NCI-H1048 (cell line): ENCODE results near the gene IFI27.

Experiments used
- DNase-seq: peaks from one replicate; lab custom pipeline; 2025; lab: John Stamatoyannopoulos, UW

Gene IFI27

DNA sequence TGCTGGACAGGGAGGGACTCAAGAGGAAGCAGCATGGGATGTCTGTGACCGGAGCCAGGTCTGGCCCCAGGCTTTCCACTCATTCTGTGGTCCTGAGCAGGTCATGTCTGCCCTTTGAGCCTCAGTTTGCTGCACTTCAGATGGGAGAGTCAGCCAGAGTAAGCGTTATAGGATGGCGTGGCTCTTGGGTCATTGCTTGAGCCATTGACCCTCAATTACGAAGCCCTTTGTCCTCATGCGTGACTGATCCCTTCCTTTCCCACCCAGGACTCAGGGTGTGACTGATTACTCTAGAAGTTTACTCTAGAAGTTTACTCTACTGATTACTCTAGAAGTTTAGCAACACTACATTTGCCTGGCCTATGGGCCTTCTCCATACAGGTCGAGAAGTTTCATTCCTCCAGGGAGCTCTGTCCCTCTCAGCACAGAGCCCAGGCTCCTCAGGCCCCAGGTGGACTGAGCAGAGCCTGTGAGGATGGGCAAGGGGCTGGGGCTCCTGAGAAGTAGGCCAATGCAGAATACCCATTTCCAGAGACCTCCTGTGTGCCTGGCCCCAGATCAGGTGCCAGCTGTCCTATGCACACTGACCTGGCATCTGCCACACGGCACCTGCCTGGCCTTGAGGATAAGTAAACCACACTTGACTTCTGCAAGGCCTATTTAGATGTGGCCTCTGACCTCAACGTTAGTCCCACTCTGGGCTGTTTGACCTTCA lies 7.6 kb upstream of the IFI27 start:
- DNase-seq: no peak

DNA sequence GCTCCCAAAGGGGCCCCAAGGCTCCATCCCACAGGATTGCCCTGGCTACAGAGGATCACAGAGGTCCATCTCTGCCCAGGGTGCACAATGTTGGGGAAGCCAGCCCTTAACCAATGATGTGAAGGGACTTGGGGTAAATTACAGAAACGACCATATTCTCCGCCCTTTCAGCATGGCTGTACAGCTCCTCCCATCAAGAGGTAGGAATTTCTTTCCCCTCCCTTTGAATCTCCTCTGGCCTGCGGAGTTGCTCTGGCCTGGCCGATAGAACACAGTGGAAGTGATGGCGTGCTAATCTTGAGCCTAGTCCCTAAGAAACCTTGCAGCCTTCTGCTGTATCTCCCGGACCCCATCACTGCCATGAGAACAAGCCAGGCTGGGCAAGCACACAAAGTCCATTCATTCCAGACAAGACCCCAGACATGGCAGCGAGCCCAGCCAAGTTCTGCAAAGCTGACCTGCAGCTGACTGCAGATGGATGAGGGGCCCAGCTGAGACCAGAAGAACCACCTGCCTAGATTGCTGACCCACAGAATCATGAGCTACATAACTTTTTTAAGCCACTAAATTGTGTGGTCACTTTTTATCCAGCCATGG lies 6.9 kb upstream of the IFI27 start:
- no peak for DNase-seq

DNA sequence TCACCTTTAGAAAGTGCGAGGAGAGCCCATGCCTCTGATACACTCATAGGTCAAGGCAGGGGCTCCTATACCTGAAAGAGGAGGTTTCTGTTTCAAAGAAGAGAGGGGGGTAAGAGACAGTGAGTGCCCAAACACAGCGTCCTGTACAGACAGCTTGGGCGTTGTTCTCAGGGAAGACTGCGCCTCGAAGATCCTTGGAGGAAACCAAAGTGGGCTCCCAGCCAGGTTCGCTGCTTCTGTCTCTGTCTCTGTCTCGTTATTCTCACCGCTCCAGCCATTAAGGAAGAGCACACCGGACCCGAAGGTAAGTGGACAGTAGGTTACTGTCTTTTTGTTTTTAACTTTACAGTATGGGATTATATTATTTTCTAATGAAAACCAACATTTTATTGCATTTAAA lies 5.8 kb upstream of the IFI27 start:
- no peak for DNase-seq

DNA sequence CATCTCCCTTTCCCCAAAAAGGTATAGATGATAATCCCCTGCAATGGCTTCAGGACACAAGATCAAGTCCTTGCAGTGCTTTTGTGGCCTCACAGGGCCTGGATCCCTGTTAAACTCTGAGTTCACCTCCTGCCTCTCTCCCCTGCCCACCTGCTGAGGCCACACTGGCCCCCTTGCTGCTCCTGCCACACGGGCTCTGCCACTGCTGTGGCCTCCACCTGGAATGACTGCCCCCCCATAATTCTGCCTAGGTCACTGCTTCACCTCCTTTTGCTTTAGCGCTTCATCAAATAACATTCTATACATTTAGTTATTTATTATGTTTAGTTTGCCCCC lies 653 bp upstream of the IFI27 start:
- DNase-seq: no peak

DNA sequence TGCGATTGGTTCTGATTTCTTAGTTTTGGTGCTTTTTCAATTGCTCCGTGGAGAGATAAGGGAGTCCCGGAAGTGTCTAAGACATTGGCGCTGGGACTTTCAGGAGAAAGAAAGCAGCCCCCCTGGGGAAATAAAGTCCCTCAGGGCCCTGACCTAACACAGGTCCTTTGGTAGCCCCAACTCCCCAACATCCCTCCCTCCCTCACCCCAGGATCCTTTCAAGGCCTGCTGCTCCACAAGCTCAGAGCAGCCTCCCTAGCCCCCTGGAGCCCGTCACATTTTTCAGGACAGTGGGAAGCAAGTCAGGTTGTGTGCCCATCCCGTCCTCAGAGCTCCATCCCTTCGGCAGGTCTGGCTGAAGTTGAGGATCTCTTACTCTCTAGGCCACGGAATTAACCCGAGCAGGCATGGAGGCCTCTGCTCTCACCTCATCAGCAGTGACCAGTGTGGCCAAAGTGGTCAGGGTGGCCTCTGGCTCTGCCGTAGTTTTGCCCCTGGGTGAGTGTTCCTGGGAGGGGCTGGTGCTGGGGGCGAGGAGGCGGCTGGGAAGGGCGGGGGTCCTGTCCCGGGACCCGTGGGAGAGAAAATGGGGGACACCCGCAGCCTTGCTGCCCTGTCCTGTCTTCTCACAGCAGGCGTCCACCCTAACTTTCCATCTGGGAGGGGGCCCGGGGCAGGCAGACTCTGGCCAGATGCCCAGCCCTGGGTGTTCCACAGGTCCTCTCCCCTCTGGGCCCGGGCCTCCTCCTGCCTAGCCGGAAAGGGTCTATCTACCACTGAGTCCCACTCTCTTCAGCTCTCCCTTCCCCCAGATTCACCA lies 950 bp downstream of the IFI27 start:
- no peak for DNase-seq

DNA sequence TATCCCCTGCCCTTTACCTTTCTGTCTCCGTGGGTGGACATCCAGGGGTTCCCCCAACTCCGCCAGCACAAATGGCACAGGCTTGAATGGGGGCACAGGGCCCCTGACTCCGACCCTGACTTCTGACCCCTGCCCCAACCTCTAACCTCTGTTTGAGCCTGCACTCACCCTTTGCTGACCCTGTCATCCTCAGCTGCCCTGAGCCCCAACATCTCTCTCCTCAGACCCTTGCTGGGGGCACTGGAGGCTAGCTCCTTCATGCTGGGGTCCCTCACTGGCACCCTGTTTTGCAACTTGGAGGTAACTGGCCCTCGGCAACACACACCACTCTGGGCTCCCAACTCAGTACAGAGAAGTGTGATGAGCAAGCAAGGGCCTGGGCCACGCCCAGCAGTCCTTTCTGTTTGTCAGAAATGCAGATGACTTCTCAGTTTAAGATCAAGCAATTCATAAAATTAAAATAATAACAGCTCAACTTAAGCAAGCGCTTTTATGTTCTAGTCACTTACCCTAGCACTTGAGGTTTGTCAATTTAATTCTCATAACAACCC lies 2.1 kb downstream of the IFI27 start:
- no peak for DNase-seq

DNA sequence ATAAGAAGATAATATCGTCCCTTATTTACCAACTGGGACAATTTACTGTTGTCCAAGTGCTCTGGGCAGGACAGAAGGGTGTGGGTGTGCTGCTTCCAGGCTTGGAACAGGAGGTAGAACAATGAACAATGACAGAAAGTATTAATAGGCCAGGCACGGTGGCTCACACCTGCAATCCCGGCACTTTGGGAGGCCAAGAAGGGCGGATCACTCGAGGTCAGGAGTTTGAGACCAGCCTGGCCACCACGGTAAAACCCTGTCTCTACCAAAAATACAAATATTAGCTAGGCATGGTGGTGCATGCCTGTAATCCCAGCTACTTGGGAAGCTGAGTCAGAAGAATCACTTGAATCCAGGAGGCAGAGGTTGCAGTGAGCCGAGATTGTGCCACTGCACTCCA lies 2.5 kb downstream of the IFI27 start:
- no peak for DNase-seq

DNA sequence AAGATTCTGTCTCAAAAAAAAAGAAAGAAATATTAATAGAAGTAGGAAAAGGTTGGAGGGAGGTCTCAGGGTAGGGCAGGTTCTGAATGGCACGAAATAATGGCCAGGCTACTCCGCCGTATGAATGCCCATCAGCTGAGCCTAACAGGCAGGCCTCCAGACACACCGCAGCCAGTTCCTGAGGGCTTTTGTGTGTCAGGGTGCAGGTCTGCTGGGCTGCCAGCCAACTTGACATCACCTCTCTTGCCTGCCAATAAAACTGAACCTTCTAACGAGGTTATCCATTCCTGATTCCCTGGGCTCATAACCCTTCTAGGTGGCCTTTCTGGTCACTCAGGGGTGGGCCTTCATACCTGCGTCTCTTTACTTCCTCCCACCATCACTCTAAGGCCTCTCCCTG lies 3.0 kb downstream of the IFI27 start:
- no peak for DNase-seq

DNA sequence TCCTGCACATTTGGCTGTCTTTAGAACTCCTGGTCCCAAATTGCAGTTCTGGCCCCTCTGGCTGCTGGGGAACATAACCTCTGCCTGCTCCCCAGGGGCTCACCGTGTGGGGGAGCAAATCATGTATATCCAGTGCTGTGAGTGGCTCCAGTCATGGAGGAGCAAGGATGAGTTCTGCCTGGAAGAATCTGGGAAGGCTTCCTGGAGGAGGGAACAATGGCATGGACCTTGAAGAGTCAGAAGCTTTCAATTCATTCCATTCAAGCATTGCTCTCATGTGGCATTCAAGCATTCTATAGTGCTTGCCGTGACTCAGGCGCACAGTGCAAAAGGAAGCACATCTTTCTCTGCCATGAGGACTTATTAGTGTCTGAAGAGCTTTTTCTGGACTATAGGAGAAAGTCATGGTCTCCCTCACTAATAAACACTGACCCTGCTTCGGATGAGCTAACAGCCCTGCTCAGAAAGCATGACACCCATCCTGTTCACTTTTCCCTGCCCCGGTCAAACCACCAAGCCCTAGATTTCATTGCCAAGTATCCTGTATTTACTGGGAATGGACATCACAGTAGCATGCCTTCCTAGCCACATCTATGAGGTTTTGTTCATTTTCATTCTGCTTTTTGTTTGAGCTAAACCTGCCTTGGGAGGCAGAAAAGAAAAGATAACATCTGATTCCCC lies 3.5 kb downstream of the IFI27 start:
- no peak for DNase-seq

DNA sequence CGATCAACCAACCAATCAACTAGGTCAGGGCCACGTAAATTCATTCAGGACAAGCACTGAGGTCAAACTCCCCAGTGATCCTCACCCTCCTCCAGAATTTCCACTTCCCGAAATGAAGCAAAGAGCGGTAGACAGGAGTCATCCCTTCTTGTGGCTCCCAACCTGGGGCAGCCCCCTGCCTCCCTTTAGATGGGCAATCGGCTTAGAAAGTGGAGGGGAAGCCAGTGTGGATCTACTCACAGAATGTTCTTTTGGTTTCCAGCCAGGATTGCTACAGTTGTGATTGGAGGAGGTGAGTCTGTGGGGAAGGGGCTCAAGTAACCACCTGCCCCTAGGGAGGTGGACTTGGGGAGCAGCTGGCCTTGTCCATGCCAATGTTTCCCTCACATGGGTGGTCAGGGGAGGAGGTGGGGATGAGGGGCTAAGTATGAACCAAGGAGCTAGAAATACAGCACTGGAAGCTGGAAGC lies 4.1 kb downstream of the IFI27 start:
- no peak for DNase-seq

DNA sequence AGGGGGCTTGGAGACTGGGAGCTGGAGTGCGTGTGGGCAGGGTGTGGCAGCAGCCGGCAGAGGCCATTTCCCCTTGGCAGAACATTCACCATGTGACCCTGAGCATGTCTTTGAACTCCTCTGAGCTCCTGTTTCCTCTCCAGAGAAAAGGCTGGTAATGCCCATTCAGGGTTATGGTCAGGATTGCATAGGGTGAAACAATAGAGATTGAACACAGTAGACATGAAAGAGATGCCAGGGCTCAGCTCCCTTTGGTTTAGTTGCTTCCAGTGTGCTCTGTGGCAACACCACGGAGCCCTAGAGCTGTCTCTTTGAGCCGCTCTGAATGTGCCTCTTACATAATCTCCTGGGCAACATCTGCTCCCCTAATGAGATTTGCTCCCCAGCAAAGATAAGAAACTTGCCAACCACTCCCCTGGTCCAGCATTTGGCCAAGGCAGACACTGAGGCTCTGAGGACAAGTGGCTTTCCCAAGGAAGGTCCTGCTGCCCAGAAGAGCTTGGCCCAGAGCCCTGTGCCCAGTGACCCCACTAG lies 4.6 kb downstream of the IFI27 start:
- DNase-seq: no peak

DNA sequence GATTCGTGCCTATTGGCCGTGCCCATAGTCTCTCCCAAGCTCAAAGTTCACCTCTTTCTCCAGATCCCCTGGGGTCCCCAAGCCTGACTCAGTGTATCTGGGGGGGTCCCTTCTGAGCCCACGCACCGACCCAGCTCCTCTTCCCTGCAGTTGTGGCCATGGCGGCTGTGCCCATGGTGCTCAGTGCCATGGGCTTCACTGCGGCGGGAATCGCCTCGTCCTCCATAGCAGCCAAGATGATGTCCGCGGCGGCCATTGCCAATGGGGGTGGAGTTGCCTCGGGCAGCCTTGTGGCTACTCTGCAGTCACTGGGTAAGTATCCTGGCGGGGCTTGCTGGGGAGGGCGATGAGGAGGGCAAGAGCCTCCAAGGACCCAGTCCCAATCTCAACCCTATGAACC lies 5.1 kb downstream of the IFI27 start:
- DNase-seq: no peak

DNA sequence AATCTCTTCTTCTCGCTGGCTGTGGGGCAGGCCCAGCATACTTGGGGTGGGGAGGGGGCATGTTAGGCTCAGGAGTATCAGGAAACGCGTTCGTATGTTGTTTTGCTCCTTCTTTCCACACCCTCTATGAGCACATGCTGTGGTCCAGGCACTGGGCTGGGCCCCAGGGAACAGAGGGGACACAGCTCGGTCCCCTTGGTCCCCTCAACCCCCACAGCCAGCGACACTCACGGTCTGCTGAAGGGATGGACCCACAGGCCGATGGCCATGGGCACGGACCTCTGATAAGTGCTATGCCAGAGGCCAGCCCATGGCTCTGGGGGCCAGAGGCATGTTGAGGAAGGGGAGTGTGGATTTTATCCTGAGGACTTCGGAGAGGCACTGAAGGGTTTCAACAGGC lies 6.2 kb downstream of the IFI27 start:
- DNase-seq: no peak

DNA sequence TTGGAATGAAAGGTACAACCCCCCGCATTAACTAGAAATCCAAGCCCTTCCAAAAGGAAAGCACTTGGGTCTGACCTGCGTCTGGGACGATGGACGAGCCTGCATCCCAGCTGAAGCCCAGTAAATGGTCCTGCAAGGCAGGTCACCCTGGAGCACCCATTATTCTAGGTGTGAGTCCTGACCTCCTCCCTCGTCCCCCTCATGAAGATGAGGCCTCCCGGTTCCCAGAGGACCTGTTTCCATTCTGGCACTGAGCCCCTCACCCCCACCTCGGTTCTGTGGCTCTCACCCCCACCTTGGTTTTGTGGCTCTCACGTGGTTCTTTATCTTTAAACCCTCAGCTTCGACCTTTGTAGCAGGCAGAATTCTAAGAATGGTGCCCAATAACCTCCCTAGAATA lies 7.3 kb downstream of the IFI27 start:
- no peak for DNase-seq

DNA sequence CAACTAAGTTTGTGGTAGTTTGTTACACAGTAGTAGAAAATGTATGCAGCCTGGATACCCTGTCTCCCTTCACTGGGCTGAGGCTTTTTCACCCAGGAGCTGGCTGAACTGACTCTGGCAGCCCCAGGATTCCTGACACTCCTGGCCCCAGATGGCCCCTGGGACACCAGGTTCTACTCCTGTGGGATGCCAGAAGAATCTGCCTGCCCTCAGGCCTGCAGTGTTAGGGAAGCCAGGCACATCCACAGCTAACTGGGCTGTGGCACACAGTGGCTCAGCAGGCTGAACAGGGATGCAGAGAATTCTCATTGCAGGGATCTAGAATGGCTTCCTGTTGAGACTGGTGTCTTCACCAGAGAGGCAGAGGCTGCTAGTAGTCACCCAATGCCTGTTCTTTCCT lies 8.5 kb downstream of the IFI27 start:
- no peak for DNase-seq

DNA sequence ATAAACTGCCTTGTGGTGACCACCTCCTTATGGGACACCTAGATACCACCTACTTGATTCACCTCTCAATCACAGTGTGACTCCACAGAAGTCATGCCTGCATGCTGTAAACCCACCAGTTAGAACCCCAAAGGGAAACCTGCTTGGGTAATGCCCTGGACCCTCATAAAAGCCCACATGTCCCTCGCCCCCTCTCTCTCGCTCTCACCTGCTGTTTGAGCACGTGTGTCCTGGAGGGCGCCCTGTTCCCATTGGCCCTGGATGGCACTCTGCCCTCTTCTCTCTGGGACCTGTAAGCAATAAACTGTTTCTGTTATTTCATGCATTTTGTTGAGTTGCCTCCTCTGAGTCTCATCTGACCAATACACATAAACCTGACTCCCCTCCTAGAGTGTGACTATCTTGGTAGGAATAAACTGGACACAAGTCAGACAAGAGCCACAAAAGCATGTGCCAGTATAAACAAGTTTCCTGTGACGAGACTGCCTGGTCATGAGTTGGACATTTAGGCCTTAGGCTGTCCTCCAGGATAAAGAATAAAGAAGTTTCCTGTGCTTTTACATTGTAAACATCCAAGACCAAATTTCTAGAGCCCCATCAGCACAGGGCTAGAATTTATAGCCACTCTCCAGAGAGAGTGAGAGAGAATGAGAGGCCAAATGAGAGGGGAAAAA lies 10.3 kb downstream of the IFI27 start:
- DNase-seq: no peak

DNA sequence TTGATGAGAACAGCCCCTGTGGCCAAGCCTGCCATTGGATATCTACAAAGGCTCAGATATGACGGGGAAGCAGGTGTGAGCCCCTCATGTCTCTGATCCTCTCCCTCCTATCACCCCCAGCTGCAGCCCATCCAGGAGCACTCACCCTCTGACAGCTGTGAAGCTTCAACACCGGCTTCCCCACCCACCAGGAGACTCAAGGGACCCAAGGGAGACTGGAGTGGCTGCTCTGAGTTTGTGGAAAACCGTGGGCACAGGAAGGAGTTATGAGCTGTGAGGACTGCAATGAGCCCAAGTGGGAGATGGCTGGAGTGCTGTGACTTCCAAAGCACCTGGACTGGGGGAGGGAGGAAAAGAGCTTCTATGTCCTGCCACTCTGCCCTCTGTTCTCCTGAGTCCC lies 10.9 kb downstream of the IFI27 start:
- DNase-seq: no peak

DNA sequence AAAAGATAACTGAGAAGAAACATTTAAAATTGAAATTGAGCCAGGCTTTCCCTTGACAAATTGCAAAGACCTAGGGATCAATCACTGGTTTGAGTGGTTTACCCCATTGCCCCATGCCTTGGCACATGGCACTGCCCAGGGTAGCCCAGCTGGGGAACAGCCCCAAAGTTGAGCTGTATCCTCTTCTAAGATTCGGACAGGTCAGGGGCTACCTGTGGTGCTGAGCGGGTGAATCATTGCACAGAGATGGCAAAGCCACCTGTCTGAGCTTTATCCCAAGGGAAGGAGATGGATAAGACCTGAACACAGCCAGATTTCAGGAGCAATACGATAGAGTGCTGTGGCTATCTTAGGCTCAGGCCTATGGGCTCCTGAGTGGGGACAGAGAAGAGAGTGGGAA lies 11.9 kb downstream of the IFI27 start:
- DNase-seq: no peak

DNA sequence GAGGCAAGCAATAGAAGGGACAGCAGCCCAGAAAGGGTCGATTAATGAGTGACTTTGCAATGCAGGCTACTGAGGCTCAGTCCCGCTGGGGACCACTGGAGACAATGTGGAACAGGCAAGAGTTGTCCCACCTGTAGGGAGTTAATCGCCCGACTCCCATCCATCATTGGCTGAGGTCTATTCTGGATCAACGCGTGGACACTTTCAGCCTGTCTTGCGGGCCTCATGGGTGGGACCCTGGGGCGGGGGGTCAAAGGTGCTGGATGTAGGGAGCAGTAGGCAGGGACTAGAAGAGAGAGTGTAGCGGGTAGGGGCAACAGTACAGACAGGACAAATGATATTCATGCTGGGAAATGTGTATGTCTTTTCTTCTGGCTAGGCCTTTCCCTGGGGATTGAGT lies 12.8 kb downstream of the IFI27 start:
- DNase-seq: no peak

DNA sequence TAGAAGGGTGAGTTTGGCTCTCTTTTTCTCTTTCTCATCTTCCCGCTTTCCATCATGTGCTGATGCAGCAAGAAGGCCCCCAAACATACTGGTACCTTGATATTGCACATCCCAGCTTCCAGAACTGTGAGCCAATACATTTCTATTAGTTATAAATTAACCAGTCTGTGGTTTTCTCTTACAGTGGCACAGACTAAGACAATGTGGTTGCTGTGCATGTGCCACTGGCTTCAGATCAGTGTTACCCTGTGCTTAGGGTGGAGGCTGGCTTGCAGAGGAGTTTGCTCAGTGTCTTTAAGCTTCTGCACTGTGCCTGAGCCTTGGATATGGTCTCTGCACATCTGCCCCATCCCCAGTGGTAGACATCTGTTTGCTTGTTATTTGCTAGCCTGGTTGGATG lies 13.3 kb downstream of the IFI27 start:
- DNase-seq: no peak

DNA sequence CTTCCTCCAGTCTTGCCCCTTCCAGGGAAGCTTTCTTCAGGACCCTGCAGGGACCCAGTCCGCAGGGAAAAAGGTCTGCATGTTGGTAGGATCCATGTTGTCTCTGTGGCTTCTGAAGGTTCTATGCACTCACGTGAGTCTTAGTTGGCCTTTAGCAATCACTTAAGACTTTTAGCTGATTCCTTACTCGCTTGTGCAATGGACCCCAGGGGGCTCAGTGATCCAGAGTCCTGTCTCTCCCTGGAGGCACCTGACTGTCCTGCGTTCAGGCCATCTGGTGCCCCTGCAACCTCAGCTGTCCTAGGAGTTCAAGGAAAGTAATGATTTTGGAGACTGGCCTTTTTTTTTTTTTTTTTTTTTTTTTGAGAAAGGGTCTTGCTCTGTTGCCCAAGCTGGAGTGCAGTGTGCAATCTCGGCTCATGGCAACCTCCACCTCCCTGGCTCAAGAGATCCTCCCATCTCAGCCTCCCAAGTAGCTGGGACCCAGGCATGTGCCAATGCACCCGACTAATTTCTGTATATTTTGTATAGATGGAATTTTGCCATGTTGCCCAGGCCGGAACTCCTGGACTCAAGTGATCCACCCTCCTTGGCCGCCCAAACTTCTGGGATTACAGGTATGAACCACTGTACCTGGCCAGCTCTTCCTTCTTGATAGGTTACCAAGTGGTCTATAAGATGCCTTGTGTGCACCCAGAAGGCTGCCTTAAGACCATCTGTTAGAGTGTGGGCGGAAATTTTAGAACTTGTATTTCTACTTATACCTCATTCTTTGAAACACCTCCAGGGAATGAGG lies 14.2 kb downstream of the IFI27 start:
- DNase-seq: no peak
